GM18870 (cell line): Measurements from ENCODE around the gene RHBDD2.

Source experiments
- ATAC-seq: cut with Tn5 transposase; IDR thresholded peaks from one replicate; pipeline ENCODE4 v1.9.1; 2021; ENCODE audit warnings: moderate library complexity; ENCODE audit not compliant: unreplicated experiment

RHBDD2 gene

DNA sequence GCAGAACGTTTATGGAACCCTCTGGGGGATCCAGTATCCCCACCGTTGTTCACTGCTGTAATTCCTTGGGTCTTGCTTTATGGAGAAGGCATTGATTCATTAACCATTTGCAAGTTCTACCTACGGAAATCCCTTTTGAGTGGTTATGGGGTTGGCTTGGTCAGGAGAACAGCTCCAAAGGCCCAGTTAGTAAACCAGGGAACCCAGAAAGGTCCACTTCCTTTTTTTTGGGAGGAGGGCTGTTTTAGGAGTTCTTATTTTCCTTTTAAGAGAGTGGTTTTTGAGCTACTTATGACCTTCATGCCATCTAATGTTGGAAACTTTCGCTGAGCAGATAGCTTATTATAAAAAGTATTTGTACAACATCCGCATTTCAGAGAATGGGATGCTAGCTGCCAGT lies 37.4 kb downstream of the RHBDD2 start:
- no peak for ATAC-seq

DNA sequence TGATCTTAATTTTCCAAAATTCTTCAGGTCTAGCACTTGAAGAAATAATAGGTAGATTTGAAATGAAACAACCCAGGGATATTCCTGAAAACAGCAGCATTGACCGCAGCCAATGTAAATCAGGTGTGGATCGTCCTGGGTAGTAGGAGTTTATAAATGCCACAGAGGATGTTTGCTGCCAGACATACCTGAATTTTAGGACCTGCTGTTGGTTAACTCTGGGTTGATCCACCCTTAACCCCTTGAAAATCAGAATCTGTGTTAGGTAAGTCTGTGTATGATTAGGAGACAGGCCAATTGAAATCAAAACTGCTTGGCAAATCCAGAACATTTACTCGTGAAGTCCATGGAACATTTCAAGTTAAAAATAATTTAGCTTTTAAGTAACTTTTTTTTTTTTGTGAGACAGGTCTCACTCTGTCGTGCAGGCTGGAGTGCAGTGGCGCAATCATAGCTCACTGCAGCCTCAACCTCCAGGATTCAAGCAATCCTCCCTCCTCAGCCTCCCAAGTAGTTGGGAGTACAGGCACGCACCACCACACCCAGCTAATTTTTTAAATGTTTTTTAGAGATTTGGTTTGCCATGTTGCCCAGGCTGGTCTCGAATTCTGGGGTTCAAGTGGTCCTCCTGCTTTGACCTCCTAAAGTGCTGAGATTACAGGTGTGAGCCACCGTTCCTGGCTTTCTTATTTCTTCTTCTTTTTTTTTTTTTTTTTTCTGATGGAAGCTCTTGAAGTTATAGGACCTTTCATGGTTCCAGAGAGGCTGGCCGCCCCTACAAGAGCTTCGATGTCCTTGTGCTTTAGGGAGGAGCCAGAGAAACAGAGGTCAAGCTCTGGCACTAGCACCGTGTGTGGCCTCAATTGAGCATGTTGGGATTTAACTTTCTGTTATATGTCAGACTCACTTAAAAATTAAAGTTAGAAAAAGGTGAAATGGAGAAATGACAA lies 38.1 kb downstream of the RHBDD2 start:
- no peak for ATAC-seq

DNA sequence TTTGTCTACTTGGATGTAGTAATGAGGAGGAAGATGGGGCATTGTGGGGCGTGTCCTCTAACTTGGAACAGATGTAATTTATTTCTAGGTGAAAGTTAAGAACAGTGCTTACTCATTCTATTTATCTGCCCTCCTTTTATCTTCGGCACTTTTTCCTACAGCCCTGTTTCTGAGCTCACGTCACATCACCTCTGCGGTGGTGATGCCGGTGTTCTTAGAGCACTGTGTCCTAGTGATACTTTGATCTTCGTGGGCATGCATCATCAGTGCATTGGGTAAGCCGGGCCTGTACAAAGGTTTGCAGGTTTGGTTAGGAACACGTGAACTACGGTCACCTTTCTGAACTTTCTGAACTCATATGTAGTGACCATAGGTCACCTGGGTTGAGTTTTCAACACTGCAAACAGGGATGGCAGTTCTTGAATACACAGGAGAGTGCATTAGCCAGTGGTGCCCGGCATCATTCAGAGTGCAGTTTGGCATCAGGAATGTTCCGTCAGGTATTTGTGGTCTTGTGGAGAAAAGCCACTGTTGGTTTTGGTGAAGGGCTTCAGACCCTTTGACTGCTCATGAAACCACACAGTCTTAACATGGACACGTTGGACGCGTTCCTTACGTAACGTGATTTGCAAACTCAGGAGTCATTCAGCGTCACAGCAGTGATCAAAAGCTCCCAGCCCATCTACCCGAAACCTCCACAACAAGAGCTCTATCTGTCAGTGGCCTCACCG lies 41.8 kb downstream of the RHBDD2 start:
- ATAC-seq: no peak

DNA sequence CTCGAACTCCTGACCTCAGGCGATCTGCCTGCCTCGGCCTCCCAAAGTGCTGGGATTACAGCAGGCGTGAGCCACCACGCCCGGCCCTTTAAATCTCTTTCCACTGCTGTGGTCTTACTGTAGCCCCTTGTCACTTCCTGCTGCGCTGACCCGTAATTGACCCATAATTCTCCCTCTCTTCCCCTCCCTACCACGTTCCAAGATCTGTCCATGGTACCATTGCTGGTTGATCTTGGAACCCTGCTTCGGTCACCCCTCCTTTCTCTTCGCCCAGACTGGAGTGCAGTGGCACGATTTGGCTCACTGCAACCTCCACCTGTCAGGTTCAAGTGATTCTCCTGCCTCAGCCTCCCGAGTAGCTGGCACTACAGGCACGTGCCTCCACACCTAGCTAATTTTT lies 42.6 kb downstream of the RHBDD2 start:
- no peak for ATAC-seq

DNA sequence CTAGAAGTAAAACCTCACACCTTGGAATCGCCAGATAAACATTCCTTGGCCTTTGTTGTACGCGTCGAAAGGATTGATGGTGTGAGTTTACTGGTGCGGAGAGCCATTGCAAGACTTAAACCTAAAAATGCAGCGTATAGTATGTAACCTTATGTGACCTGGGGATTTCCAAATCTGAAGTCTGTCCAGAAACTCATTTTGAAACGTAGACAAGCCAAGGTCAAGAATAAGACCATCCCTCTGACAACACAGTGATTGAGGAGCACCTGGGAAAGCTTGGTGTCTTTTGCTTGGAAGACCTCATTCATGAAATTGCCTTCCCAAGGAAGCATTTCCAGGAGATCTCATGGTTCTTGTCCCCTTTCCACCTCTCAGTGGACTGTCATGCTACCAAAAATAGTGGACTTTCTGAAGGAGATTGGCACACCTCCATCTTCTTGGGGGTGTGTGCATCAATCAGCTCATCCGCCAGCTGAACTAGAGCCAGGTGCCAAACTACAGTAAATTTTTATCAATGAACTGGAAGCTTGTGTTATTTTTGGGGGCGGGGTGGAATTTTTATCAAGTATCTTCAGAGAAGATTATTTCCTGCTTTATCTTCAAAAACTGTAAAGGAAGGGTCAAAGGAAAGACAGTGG lies 44.3 kb downstream of the RHBDD2 start:
- ATAC-seq: no peak

DNA sequence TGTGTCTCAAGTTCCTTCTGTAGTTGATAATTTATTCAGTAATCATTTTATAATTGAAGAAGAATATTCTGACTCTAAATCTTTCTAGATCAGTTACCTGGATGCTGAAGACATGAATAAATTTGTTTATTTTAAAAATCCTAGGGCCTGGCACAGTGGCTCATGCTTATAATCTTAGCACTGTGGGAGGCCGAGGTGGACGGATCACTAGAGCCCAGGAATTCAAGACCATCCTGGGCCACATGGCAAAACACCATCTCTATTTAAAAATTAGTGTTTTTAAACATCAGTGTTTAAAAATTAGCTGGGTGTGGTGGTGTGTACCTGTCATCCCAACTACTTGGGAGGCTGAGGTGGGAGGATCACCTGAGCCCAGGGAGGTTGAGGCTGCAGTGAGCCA lies 45.4 kb downstream of the RHBDD2 start:
- ATAC-seq: no peak

DNA sequence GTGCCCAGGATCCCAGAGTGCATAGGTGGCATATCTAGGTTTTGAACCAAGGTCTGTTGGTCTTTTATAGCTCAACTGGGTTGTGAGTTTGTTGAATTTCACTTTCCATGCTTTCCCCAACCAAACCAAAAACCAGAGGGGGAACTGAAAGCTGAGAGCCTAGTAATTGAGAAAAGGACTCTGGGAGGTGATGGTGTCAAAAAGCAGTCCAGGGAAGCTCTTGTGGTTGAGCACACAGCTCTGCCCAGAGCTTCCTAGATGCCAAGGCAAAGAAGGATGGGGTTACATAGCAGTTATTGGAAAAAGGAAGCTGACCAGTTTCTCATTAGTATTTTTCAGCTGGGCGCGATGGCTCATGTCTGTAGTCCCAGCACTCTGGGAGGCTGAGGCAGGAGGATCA lies 46.1 kb downstream of the RHBDD2 start:
- ATAC-seq: no peak

DNA sequence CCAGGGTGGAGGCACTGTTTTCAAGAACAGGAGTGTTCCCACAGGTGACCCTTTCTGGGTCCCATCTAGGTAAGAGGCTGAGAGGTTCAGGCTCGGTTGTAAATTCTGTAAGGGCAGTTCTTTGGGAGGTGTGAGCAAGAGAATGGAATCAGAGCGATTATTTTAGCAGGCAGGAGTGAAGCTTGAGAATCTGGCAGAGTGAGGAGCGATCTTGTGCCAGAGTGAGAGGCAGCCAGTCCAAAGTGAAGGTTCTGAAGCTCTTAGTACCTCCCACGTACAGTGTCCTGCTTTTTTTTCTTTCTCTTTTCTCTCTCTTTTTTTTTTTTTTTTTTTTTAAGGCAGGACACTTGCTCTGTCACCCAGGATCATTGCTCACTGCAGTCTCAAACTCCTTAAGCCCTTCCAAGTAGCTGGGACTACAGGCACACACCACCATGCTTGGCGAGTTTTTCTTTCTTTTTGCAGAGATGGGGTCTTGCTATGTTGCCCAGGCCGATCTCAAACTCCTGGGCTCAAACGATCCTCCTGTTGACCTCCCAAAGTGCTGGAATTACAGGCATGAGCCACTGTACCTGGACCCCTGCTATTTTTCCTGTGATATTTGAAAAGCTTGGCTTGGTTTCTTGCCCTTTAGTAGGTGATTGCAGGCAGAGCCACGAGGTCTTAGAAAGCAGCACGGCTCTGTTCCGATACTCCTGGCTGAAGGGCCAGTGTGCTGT lies 47.0 kb downstream of the RHBDD2 start:
- no peak for ATAC-seq

DNA sequence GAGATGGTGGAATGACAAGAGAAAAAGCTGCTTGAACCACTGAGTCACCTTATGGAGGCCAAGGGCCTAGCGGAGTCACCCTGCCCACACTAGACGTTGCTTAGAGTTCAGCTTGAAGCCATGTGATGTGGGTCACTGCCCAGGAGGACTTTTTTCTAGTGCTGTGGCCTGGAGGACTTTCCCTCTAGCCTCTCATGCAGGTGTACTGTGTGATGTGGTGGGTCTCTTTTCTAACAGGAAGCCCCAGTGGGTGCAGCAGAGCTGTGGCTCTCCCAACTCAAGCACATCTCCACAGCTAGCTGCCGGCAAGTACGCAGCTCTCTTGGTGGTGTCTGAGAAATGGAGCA lies 49.7 kb downstream of the RHBDD2 start:
- peak; percentile 67 for ATAC-seq

DNA sequence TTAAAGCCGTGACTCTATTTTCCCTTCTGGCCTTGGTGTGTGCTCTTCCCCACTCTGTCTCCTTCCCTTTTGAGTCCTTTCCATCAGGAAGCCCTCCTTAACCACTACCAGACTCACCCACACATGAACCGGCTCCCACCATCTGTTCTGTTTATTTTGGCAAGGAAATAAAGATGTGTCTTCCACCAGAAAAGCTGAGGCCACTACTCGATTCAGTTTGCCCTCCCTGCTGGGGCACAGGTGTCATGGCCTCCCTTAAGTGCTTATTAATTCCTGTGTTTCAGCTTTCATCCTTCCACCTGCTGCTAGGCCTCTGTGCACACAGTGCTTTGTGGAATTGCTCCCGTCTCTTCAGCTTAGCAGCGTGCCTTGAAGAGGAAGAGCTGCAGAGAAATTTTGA lies 52.8 kb downstream of the RHBDD2 start:
- no peak for ATAC-seq

DNA sequence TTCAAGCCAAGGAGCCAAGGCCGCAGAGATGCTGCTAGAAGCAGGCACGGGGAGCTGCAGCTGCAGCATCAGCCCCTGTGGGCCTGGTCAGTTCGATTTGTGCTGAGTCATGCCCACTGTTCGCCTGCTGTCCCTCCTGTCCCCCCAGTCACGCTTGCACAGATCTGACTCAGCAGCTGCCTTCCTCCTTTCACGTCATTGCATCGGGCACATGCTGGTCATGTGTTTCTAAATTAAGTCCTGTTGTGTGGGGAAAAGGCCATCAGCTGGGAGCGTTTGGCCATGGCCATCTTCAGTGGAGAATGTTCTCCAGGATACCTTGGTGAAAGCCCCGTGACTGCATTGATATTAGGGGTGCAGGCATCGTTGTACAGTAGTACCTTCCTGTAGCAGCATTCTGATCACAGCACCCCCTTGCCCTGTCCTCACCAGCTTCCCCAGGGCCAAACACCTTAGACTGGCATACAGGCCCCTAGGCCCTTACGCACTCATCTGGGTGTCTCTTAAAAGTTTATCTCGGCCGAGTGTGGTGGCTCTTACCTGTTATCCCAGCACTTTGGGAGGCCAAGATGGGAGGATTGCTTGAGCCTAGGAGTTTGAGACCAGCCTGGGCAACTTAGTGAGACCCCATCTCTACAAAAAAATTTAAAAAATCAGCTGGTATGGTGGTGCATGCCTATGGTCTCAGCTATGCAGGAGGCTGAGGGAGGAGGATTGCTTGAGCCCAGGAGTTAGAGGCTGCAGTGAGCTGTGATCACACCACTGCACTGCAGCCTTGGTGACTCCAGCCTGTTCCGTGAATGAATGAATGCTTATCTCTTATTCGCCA lies 59.3 kb downstream of the RHBDD2 start:
- no peak for ATAC-seq
